ENCODE data around the gene MGLL.
"Not testable (repeated sequence)": the region's sequence is repeated elsewhere in the genome, so short reads cannot be mapped to it uniquely, and the experiment has no call there.

The MGLL gene

DNA sequence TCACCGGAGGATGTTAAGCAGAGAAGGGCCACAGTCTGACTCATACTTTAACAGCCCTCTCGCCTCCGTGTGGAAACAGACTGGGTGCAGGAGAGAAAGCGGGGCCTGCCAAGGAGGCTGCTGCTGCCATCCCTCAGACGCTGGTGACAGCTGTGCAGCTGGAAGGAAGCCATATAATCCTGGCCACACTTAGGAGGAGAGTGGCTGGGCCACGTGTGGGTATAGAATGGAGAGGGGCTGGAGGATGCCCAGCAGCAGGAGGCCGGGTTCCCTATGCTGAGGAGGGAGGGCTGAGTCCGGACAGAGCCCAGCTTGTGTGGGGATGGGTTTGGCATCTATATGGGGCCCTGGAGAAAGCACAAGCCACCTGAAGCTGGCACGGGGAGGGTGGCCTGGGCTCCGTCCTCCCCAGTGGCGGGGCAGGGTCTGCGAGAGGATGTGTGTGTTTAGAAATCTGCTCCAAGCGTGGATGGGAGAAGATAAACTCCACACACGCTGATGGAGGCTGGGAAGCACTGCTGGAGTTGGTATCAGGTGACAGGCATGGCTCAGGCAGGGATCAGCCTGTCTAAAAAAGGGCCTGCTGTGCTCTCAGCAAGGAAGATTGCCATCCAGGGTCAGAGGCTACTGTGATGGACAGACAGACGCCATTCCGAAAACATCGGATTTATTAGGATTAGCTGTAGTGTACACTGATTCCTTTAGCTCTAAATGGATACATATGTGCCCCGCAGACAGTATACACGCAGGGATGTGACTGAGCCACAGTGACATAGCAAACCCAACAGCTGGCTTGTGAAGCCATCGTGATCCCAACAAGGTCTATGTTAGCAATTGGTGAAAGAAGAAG, 133.7 kb downstream of the MGLL start:
- no peak for DNase-seq (ENCODE audit: low read depth)

DNA sequence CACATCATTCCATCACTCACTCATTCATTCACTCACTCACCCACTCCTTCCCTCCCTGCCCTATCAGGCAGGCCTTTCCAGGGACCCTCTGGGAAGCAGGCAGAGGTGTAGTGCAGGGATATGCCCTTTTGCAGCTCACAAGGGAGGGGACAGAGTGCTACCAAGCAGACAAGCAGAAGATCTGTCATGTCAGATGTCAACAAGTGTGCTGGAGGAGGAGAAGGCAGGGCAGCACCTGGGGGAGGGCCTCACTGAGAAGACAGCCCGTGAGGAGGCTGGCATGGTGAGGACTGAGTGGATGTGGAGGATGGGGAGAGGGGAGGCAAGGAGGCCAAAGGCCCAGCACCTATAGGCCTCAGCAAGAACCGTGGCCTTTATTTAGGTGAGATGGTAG, 134.3 kb downstream of the MGLL start:
- DNase-seq (ENCODE audit: low read depth): no peak

DNA sequence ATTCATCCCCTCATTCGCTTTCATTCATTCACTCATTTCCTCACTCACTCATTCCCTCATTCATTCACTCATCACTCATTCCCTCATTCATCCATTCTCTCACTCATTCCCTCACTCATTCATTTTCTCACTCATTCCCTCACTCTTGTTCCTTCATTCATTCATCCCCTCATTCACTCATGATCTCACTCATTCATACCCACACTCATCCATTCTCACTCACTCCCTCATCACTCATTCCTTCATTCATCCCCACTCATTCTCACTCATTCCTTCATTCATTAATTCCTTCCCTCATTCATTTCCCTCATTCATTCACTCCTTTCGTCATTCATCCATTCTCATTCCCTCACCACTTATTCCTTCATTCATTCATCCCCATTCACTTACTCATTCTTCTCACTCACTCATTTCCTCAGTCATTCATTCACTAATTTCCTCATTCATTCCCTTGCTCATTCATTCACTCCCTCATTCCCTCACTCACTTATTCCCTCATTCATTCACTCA, 135.0 kb downstream of the MGLL start:
- no peak for DNase-seq (ENCODE audit: low read depth)

DNA sequence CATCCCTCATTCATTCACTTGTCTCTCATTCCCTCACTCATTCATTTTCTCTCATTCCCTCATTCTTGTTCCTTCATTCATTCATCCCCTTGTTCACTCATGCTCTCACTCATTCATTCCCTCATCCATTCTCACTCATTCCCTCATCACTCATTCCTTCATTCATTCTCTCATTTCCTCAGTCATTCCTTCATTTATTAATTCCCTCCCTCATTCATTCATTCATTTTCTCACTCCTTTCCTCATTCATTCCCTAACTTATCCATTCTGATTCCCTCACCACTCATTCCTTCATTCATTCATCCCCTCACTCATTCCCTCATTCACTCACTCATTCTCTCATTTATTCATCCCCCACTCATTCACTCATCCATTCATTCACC, 135.8 kb downstream of the MGLL start:
- DNase-seq (ENCODE audit: low read depth): no peak

DNA sequence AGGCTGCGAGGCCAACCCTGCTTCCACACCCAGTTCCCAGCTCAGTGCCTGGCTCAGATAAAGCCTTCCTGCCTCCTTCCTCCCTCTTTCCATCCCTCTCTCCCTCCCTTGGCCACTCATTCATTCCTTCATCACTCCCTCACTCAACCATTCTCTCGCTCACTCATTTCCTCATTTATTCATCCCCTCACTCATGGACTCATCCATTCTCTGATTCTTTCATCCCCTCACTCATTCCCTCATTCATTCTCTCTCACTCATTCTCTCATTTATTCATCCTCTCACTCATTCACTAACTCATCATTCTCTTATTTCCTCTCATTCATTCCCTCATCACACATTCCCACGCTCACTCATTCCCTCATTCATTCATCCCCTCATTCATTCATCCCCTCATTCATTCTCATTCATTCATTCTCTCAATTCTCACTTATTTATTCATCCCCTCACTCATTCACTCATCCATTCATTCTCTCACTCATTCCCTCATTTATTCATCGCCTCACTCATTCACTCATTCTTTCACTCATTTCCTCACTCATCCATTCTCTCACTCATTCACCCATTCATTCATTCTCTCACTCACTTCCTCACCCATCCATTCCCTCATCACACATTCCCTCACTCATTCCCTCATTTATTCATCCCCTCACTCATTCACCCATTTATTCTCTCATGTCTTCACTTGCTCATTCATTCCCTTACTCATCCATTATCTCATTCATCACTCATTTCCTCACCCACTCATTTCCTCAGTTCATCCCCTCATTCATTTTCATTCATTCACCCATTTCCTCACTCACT, 136.4 kb downstream of the MGLL start:
- no peak for DNase-seq (ENCODE audit: low read depth)

DNA sequence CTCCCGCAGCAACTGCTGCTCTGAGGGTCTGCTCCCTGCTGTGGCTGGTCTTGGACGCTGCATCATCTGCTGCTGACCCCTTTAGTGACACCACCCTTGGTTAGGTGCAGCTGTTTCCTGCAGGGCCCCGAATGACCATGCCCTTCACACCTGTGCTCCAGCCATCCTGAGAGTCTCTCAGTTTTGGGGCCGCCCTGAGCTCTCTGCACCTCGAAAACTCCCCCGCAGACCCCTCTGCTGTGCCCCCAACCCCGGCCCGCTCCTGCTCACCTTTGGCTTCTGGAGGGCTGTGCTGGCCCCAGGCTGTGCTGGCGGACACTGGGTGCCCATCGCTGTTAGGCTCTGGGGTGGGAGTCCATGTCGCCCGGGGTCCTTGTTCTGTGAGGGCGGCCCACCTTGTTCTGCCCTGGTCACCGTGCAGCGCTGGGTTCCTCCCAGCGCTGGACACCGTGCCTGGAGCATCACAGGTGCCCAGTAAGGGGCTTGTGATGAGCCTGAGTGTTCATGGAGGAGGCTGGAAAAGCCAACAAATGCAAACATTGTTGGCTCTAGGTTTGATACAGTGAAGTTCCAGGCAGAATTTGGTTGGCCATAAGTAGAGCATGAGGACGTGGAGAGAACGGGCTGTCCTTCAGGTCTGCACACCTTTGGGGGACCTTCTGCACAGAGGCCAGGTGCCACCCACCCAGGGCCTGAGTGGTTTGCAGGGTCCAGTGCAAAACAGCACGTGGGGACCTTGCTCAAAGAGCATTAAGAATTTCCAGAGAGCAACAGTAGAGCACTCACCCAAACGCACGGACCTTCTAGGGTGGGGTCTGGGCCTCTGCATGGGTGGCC, 137.2 kb downstream of the MGLL start:
- no peak for DNase-seq (ENCODE audit: low read depth)

DNA sequence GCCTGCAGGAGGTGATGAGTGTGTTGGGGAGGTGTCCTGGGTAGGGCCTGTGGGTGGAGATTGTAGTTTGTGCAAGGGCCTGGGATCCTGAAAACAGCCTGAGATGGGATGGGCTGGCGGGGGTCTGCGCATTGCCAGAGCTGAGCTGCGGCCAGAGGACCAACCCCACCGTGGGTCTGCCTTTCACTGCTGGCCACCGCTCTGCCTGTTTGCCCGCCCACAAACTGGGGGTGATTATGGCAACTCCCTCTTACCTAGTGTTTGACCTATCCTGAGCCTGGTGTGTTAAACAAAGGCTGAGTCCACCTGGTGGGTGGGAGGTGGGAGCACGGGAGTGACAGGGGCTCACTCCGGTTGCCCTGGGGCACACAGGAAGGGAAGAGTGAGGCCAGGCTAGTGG, 139.8 kb downstream of the MGLL start:
- no peak for DNase-seq (ENCODE audit: low read depth)

DNA sequence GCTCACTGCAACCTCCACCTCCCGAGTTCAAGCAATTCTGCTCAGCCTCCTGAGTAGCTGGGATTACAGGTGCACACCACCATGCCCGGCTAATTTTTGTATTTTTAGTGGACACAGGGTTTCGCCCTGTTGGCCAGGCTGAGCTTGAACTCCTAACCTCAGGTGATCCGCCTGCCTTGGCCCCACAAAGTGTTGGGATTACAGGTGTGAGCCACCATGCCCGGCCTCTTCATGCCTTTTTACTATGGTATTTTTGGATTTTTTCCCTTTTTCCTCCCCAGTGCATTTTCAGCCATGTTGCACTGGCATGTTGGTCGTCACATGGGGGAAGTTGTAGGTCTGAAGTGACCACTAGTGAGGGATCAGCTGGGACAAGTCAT, 140.2 kb downstream of the MGLL start:
- not testable (repeated sequence) for DNase-seq (ENCODE audit: low read depth)

DNA sequence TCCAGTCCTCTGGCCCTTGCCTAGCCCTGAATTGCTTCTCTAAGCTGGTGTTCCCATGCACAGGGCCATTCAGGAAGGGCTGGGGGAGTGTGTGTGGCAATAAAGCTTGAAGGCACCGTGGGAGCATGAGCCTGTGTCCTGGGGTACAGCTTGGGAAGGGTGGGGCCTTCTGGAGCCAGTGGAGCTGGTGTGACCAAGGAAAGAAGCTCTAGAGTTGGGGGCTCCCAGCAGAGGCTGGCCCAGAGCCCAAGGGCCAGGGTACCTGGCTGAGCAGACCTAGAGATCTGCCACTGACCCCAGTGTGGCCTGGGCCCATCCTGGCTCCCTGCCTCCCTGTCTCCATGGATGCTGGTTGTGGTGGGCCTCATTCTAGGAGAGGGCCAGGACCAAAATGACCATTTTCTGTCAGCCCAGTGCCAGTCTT, 141.5 kb downstream of the MGLL start:
- DNase-seq (ENCODE audit: low read depth): no peak

DNA sequence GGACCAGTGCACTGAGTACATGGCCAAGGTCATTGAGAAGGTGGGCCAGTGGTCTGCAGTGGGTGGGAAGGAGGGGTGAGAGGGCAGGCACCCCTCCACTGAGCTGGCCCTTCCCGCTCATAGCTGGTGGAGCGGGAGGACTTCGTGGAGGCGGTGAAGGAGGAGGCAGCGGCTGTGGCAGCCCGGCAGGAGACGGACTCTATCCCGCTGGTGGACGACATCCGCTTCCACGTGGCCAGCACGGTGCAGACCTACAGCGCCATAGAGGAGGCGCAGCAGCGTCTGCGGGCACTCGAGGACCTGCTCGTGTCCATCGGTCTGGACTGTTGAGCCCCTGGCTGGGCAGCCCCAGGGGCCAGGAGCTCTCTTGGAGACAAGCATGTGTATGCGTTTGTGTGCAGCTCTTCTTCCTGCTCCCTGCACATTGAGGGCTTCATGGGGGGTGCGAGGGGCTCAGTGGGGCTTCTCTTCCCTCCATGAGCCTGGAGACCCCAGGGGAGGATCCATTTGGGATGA, 142.1 kb downstream of the MGLL start:
- DNase-seq (ENCODE audit: low read depth): no peak

DNA sequence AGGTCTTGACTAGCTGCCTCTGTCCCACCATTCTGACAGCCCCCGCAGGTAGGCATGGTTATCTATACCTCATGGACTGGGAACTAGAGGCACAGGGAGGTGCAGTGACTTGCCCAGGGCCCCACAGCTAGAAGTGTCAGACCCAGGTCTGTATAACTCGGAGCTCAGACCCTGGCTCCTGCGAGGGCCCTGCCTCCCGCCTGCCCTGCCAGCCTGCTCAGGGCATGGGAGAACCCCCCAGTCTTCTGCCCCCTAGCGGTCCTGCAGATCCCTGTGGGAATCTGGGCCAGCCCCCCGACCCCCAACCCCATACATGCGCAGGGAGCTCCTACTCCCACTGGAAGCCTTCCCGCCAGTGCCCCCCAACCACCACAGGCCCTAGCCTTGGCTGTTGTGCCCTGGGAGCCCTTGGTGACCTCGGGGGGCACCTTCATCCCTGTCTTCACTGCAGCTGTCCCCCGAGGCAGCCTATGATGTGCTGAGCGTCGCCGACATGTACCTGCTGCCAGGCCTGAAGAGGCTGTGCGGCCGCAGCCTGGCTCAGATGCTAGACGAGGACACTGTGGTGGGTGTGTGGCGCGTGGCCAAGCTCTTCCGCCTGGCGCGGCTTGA, 142.7 kb downstream of the MGLL start:
- no peak for DNase-seq (ENCODE audit: low read depth)

DNA sequence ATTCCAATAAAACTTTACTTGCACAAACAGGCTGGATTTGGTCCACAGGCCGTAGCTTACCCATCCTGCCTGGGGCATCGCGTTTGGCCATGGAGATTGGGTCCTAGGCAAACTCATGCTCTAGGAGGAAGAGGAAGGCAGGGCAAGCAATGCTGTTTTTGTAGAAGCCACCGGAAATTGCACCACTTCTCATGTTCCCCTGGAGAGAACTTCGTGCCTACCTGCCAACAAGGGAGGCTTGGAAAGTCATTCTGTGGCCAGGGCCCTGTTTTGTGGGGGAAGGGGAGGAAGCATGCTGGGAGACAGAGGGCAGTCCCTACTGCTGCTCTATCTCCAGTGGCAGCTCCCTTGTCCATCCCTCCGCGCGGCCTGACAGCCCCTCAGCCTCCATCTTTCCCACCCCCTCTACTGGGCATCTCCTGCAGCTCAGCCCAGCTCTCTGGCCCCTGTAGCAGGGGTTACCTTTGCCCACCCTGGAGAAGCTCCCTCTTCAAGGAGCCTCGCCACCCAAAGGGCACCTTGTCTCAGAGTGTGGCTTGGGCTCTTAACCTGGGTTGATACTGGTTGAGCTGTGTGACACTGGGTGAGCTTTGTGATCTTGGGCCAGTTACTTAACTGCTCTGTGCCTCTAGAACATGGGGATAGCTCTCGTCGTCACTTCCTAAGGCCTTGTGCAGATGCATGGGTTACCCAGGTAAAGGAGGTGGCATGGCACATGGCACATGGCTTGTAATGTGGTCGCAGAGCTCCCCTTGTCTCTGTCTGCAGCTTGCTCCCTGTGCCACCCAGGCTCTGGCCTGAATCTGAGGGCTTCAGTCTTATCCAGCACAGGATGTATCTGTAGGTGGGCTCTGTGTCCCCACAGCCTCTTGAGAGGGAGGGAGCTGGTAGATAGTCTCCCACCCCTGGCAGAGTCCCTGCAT, 143.4 kb downstream of the MGLL start:
- DNase-seq (ENCODE audit: low read depth): no peak

DNA sequence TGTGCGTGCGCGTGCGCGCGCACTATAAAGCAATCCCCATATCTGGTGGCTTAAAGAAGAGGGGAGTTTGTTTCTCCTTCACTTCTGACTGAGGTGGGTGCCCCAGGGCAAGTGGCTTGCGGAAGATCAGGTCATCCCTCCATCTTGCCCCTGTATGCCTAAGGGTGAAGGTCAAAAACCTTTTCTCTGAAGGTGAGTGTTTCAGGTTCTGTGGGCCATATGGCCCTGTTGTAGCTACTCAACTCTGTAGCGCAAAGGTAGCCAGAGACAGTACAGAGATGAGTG, 144.1 kb downstream of the MGLL start:
- no peak for DNase-seq (ENCODE audit: low read depth)

DNA sequence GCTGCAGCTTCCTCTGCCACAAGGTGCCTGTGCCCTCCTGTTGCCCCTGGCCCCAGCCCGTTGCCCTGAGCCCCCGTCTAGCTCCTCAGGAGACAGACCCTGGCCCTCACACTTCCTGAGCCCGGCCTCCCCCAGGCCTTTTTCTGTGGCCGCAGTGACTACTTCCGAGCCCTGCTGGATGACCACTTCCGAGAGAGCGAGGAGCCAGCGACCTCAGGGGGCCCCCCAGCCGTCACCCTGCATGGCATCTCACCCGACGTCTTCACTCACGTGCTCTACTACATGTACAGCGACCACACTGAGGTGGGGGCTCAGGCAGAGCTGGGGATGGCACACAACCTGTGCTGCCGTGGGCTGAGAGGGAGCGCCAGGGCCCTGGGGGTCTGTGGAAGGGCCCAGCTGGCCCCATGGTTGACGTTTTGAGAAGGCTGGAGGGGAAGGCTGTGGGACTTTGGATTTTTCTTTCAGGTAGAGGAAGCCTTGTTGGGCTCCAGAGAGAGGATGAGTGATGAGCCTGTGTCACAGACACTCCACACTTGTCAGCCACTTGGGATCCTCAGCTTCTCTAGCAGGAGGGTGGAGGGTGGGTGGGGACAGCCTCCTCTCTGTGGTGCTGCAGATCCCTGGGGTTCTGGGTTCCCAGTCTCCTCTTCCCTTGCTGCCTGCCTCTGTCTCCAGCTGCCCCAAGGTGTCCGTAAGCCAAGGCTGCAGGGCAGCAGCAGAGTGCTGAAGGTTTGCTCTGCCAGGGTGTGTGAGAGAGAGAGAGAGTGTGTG, 144.6 kb downstream of the MGLL start:
- DNase-seq (ENCODE audit: low read depth): no peak

DNA sequence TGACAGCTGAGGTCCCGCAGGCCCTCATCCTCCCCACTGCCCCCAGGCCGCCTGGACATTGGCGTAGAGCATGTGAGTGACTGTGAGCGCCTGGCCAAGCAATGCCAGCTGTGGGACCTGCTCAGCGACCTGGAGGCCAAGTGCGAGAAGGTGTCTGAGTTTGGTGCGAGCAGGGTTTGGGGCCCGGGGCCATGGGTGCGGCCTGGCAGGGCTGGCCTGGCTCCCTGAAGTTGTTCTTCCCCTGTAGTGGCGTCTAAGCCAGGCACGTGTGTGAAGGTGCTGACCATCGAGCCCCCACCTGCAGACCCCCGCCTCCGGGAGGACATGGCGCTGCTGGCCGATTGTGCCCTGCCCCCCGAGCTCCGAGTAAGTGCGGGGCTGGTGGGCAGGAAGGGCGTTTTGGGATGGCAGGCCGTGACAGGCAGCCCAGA, 145.4 kb downstream of the MGLL start:
- DNase-seq (ENCODE audit: low read depth): no peak

DNA sequence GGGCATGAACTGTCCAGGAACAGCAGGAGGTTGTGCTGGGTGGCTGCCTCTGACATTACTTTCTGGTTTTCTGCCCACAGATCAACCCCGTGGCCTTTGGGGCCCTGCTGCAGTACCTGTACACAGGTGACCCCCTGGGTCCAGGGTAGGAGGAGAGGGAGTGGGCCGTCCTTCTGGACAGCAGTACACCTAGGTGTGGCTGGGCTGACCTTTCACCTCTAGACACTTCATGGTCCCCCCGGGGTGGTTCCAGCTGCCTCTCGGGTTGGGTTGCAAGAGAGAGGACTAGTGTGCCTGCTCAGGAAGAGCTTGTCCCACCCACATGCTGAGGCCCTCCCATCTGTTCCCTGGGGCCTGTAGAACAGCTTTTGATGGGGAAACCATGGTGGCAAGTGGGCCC, 145.9 kb downstream of the MGLL start:
- no peak for DNase-seq (ENCODE audit: low read depth)

DNA sequence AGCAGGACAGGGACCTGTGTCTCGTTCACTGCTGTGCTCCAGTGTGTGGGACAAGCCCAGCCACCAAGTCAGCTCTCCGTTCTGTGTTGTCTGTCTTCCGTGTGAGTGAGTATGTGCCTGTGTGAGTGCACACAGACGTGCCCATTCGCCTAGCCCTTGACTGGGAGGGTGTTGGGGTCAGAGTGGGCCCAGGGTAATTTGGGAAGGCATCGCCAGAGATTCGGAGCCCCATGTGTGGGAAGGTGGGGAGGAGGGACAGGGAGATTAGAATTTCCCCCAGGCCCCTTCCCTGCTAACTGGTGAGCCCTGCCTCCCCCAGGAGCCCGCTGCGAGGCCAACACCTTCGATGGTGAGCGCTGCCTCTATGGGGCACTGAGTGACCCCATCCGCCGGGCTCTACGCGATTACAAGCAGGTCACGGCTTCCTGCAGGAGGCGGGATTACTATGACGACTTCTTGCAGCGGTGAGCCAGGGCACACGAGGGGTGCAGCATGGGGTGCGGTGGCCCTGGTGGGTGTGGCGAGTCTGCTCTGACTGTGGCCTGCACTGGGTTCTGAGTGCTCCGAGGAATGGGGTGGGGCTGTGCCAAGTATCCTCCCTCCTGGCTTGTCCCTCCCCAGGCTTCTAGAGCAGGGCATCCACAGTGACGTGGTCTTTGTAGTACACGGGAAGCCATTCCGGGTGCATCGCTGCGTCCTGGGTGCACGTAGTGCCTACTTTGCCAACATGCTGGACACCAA, 146.5 kb downstream of the MGLL start:
- DNase-seq (ENCODE audit: low read depth): no peak

DNA sequence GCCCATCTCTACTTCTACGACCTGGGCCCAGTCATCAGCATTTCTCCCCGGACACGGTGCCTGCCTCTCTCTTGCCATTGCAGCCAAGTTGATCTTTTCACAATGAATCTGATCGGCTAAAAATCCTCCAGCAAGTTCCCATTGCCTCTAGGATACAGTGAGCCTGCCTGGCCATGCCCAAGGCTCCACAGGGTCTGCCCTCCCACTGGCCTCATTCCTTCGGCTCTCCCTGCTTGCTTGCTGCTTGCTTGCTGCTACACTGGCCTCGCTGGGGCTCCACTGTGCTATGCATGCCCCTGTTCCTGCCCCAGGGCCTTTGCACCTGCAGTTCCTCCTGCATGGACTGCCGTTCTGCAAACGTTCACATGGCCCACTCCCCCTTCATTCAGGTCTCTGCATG, 147.5 kb downstream of the MGLL start:
- no peak for DNase-seq (ENCODE audit: low read depth)

DNA sequence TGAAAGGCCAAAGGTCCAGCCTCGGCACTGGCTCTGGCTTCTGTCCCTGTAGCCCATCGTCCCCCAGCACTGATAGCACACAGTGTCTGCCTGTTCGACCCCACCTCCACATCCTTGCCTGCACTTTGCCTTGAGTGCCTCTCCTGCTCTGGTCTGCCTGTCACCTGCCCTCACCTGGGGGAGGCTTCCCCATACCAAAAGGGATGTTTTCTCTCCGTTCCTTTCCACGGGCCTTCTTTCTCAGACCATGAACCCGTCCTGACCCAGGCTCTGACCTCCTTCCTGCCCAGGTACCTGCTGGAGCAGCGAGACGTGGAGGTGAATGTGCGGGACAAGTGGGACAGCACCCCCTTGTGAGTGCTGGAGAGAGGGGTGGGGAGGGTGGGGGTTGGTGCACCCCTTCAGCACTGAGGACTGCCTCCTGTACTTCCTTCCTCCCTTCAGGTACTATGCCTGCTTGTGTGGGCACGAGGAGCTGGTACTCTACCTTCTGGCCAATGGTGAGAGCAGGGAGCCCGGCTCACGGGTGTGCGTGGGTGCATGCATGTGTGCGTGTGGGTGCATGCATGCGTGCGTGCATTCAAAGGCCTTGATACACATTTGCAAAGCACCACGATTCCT, 148.1 kb downstream of the MGLL start:
- no peak for DNase-seq (ENCODE audit: low read depth)

Data from stimulated activated CD8-positive, alpha-beta memory T cell treated with anti-CD3 and anti-CD28 coated beads, Interleukin-15, amount 100 ng/mL, for 24 hours (primary cell).